Hippocampal formation (tissue), 2 donors: ENCODE measurements around the gene IRS2.

Experiments
- DNase-seq, 2 donors: peaks; one replicate each; lab custom pipeline; 2025; lab: John Stamatoyannopoulos, UW

IRS2 gene

GRCh38 chr13:109779876-109780510 lies 6.4 kb downstream of the IRS2 start:
- DNase-seq, result no peak

GRCh38 chr13:109779074-109779473 lies 7.3 kb downstream of the IRS2 start:
- no peak for DNase-seq

DNA sequence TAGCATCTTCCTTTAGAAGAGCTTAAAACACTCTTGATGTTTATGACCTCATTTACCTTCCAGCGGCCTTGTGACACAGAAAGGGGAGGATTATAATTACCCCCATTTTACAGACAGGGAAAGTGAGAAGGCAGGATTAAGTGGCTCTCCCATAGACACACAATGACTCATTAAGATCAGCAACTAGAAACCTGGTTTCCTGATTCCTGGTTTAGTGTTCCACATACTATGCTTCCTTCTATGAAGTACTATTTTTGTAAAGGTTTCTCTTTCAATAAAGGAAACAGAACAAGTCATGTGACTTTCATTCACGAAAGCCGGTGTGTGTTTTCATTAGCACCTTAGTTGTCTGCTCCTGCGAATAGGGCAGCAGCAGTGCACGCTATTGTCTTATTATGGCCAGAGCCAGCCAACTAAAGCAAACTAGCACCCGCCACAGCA lies 8.3 kb downstream of the IRS2 start:
- no peak for DNase-seq

- no peak for DNase-seq
These were observed 9.8 kb downstream of the IRS2 start for GRCh38 chr13:109776575-109776974.

DNA sequence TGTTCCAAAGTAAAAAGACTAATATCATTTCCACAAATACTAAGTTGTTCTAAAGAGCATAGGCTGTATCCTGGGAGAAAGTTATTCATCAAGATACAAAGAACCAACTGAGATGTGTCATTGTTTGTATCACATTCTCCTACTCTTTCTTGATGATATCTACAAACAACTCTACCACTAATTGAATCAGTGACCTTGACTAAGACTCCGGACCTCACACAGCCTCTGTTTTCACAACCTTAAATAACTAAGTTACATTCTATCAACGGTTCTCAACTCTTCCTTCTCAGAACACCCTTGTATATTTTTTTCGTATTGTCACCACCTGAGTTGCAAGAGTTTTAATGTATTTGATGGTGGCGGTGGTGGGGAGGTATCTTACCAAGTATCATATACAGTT lies 12.6 kb downstream of the IRS2 start:
- DNase-seq, result no peak

DNA sequence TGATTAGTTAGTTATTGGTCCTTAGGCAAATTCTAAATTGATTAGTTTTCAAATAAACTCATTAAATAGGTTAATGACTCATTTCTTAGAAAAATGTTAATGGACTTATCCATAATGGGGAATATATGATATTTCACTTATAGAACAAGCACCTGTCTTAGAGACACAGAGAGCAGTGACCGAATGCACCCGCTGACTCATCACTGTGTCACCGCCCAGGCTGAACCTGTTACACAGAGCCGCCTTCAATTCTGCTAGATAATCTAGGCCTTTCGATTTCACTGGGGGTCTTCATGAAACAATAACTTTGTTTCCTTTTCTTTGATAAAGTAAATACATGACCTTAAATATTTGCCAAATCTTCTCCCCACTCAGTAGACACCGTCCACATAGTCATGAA lies 13.1 kb downstream of the IRS2 start:
- no peak for DNase-seq

DNA sequence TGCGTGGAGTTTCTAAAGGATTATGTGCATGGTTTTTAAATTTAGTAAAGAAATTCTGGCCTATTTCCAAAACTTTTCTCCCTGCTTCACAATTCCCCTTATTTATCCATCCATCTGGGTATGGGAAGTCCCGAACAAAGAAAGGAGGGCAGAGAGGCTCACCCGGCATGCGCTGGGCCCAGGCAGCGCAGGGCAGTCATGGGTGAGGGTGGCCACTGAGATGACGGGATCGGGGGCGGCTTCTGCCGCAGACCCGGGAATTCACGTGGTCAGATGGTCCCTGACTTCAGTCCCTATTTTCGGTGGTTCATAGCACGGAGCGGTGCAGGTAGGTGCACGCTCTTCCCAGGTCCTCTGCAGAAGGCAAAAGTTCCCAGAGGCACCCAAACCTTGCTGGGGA lies 14.5 kb downstream of the IRS2 start:
- no peak for DNase-seq

DNA sequence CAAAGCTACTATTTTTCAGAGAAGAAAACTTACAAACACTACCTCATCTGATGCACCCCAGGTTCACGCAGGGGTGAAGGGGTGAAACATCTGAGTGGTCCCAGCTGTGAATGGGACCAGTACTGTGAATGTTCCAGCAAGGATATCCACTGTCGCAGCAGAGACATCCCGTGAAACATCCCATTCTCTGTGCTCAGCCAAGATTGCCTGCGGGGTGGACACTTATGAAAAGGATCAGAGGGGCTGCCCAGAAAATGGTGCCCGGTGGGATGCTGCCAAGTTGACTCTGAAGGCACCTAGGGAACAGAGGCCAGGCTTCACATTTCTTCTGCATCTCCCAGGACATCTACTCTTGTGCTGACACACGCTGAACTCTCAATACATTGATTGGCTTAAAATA lies 15.9 kb downstream of the IRS2 start:
- no peak for DNase-seq

DNA sequence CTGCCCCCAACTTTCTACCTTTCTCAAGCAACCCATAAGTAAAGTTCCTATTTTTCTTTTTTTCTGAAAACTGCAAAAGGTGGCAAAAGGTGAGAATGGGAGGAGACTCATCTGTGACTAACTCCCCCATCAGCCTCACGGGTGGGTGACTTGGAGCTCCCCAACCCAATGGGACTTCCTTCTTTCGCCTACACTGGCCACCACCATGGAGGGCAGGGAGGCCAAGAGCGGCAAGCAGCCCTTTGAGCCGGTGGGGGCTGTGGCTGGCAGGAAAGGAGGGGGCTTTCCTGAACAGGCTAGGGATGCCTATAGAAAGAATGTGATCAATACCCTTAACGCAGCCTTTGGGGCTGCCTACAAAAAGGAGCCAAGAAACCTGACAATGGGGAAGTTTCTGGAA lies 16.5 kb downstream of the IRS2 start:
- no peak for DNase-seq

- DNase-seq, result no peak
These were observed 17.1 kb downstream of the IRS2 start for GRCh38 chr13:109769275-109769674.

GRCh38 chr13:109768616-109769015 lies 17.8 kb downstream of the IRS2 start:
- DNase-seq, result no peak

GRCh38 chr13:109768176-109768575 lies 18.2 kb downstream of the IRS2 start:
- no peak for DNase-seq

DNA sequence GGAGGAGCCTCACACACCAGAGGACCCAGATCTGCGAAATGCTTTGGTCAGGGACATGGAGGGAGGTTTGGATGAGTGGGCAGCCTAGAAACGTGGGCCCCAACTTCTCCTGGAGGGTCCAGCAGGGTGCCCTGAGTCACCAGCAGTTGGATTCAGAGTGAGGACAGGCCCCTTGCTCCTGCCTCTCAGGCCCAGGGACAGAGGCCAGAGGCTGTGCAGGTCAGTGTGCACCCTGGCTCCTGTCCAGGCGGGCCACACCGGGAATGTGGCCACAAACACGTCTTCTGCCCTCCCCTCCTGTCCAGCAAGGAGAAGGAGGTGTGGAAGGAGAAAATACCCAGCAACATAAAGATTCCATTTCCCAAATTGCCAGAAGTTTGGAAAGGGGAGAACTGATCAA lies 19.4 kb downstream of the IRS2 start:
- DNase-seq, result no peak

DNA sequence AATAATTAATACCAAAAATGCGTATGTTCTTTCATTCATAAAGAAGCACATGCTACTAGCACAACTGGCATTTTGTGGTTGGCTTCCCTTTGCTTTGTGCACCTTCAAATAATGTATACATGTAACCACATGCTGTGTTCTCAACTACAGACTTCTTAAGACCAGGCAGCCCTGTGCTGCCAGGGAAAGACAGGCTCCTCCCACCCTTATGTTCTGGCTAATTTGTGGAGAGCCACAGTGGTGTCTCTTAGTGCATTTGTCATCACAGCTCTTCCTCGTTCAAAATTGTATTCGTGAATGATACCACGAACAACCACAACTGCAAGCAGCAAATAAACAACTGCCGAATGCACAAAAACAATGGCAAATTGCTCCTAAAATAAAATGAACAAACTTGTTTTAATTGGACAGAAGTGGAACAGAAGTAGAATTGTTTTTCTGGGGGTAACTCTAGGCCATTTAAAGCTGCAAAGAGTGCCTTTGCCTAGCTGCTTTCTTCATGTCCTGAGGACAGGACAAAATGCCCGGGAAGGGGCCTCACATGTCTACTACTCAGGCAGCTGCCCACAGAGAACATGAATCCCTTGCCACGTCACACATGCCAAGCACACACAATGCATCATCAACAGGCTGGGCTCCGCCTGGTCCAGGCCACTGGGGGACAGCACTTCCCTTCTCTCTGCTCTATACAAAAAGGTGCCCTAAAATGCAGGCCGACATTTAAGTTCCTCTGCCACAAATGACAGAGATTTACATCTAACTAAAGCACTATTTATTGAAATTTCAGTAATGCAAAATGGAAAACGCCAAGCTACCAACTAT lies 21.7 kb downstream of the IRS2 start:
- DNase-seq, result peak; percentile 55 to 70

DNA sequence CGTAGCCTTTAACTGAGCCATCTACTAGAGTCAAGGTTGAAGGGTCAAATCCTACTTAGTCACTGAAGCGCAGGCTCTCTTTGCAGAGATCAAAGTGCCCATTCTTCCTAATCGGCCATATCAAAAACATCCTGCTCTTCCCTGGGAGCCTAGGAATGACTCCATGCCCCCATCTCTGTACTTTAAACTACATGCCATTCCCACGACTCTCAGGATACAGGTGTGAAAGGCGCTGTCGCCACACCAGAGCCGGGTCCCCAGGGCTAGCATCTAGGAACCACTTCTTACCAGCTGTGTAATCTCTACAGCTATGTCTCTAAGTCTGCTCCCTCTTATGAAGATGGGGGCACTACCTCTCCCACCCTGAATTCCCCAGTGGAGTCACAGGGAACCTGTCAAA lies 22.3 kb downstream of the IRS2 start:
- no peak for DNase-seq

DNA sequence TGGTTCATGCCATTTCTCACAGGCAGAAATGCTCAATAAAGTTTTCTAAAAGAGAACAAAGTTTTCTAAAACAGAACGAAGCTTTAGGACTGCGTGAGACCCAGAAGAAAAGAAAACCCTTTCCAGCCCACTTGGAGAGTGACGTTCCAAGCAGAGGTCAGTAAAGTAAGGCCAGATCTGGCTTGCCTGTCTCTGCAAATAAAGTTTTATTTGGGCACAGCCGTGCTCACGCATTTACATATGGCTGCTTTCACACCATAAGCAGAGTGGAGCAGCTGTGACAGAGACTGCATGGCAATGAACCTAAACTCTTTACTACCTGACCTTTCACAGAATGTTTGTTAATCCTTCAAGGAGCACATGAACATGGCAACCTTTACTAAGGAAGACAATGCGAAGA lies 23.6 kb downstream of the IRS2 start:
- no peak for DNase-seq

DNA sequence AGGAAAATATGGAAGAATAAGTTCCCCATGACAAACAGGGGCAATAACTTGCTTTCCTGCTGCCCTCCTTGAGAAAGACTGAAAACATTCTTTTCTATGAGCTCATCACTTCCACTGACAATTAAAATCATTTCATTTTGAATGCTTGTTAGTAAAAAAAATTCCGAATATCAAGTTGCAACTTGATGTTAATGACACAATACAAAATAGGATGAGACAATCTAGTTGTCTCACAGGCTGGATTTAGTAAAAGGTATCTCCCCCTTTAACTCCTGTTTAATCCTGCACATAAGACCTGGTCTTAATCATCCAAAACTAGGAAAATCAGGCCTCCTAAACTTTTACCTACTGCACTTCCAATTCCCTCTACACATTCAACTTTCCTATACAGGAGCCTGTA lies 24.7 kb downstream of the IRS2 start:
- DNase-seq, result no peak

DNA sequence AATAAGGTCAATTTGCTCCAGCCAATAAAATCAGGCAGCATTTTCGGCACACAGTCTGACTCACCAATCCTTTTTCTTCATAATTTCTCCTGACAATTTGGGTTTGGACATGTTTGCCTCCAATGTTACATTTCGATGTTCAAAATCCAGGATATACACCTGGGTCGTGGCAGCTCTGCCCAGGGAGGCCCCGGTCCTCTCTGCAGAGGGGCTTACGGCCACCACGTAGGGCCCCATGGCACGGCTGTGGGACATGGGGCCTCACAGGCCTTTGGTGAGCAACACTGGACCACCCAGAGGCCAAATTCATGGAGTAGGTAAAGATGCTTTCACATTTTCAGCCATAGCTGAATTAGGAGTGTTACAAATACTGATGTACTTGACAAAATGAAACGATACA lies 25.4 kb downstream of the IRS2 start:
- no peak for DNase-seq

DNA sequence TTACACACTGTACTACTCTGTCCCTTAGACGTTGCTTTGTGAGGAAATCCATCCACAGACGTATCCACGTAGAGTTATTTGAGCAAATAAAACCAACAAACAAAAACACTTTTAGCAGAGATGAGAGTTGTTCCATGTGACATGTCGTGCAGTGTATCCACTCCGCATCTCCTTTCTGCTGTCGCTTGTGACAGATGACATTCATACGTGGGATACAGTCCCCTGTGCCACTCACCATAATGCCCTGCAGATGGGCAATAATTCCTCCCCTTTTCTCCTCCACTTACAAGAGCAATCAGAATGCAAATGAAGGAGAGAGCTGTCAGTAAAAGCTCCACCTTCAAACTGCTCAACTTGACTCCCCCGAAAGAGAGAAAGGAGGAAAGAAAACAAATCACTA lies 26.0 kb downstream of the IRS2 start:
- DNase-seq, result no peak

GRCh38 chr13:109759609-109760008 lies 26.8 kb downstream of the IRS2 start:
- no peak for DNase-seq

- no peak for DNase-seq
These were observed 27.4 kb downstream of the IRS2 start for GRCh38 chr13:109758937-109759480.

DNA sequence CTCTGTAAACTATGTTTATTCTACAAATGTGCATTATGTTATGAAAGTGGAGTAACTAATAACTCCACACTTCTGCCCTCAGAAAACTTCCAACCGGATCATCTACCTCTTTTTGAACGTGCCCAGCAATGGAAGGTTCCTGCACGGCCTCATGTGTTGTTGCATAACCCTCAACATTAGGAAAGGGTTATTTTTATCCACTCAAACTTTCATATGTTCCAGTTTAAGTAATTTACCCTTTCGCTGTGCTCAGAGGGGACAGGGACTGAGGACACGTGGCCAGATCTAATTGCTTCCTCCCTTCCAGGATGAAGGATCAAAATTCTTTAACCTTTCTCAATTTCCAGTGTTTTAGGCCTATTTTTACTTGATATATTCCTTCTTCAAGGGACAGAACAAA lies 29.6 kb downstream of the IRS2 start:
- no peak for DNase-seq

DNA sequence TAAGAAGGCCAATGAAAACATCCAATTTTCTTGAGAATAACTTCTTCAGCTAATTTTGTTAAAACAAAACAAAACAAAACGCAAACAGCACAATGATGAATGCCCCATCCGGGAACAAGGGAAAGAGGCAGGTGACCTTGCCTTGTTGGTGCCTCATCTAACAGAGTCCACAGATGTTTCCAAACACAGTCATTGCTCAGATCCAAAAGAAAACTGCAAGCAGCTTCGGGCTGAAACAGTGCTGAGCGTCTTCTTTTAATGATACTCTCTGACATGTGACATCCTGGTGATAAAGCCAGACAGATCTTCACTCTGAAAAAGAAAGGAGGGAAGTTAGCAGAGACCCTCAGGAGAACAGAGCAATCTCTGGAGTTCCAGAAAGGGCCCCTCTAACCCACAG lies 30.4 kb downstream of the IRS2 start:
- no peak for DNase-seq
